ENCODE data around the gene OR52H1. TPM values are rescaled to one million over a fixed set of nuclear protein-coding genes. Genes with fewer than 3 reads are reported as not detected.

Gene OR52H1
- total and polyA plus RNA-seq, 2 of the 4 experiments (the other 2 are of a cell fraction) = 0.18 TPM; not detected in 1

- no peak within 1 kb of the TSS for H2BK120ac ChIP-seq (ENCODE audit: low read depth, low read length)
These were observed 38.5 kb downstream of the OR52H1 start, which contains the start of gene UBQLN3 for GRCh38 chr11:5509803-5510202. Gene UBQLN3, minus strand, starts transcription at chr11:5509957. Its CDS starts 399 bp downstream, at chr11:5509558.

More at GRCh38 chr11:5509803-5510202, 38.5 kb downstream of the OR52H1 start, which contains the start of gene UBQLN3:
- Histone ChIP-seq H3K23ac (ENCODE audit: low read depth, low read length) (no peak within 1 kb of the TSS), H2AK5ac (ENCODE audit: low read depth, low read length) (no peak within 1 kb of the TSS), H3K4me2 (ENCODE audit: low read depth, low read length) (no peak within 1 kb of the TSS), H3K14ac (replicated peaks; ENCODE audit: low read depth, low read length) (no peak within 1 kb of the TSS), H3K27ac (ENCODE audit: insufficient read depth, low read length) (no peak within 1 kb of the TSS), H2BK15ac (ENCODE audit: low read depth, low read length) (no peak within 1 kb of the TSS), H4K20me1 (ENCODE audit: insufficient read depth, low read length) (no peaks in the 10 kb centered on the region), H4K91ac (ENCODE audit: insufficient read depth, low read depth, low read length) (no peak within 1 kb of the TSS), H2BK20ac (ENCODE audit: low read depth, low read length) (no peak within 1 kb of the TSS), H3K4me3 (ENCODE audit: insufficient read depth, low read depth, low read length) (no peak within 1 kb of the TSS), H2BK5ac (ENCODE audit: low read depth, low read length, poor library complexity, severe bottlenecking) (no peak within 1 kb of the TSS), H3K9me1 (ENCODE audit: insufficient read depth, low read length) (no peaks in the 10 kb centered on the region), H2AK9ac (replicated peaks; ENCODE audit: low read depth, low read length, poor library complexity) (no peak within 1 kb of the TSS), H3K36me3 (ENCODE audit: control insufficient read depth, insufficient read depth, low read length) (no peaks in the 10 kb centered on the region), H3K9me3 (ENCODE audit: control insufficient read depth, insufficient read depth, low read length) (no peaks in the 10 kb centered on the region), H3K18ac (ENCODE audit: low read depth, low read length) (no peak within 1 kb of the TSS), H3K4ac (ENCODE audit: low read depth, low read length) (no peak within 1 kb of the TSS), H3K79me1 (ENCODE audit: low read depth in 1 of 2, low read length in 2 of 2) (no peaks in the 10 kb centered on the region), H3K27me3 (ENCODE audit: control insufficient read depth, insufficient read depth, low read length) (peaks cover 3% of the 10 kb centered on the region), H4K8ac (ENCODE audit: low read depth in 2 of 2, low read length in 2 of 2) (no peak within 1 kb of the TSS), H3K4me1 (ENCODE audit: control insufficient read depth, insufficient read depth, low read length) (no peaks in the 10 kb centered on the region), H3K56ac (ENCODE audit: extremely low read depth, insufficient read depth, low read length) (no peak within 1 kb of the TSS), H2AFZ (replicated peaks; ENCODE audit: low read length, poor library complexity) (no peak within 1 kb of the TSS), H3K9ac (ENCODE audit: low read depth, low read length) (no peak within 1 kb of the TSS), H4K5ac (ENCODE audit: low read depth, low read length) (no peak within 1 kb of the TSS)
- CTCF ChIA-PET = interaction anchor here (0.7 kb wide), 1 partner anchor 847 kb away, joined by 3 read pairs; no protein-coding TSS in a partner anchor
- TF ChIP-seq RFX5 (IDR thresholded peaks at IDR 0.05; ENCODE audit: low read depth, low read length) (no peak), MXI1 (IDR thresholded peaks at IDR 0.05; ENCODE audit: borderline replicate concordance, low read depth, low read length) (no peak), ELK1 (IDR thresholded peaks at IDR 0.05; ENCODE audit: borderline replicate concordance, low read depth, low read length) (no peak), CTCF (conservative IDR thresholded peaks at IDR 0.05; ENCODE audit: low read depth, low read length) (no peak), BHLHE40 (IDR thresholded peaks at IDR 0.05; ENCODE audit: low read depth, low read length) (no peak), RAD21 (IDR thresholded peaks at IDR 0.05; ENCODE audit: low read length) (no peak), POLR2A (IDR thresholded peaks at IDR 0.05; ENCODE audit: low read depth, low read length) (no peak), NFE2L2 (IDR thresholded peaks at IDR 0.05; ENCODE audit: low read depth, low read length) (no peak), MAFK (IDR thresholded peaks at IDR 0.05; ENCODE audit: low read depth, low read length) (no peak), CEBPB (IDR thresholded peaks at IDR 0.05; ENCODE audit: low read depth, low read length) (no peak), USF2 (IDR thresholded peaks at IDR 0.05; ENCODE audit: low read depth, low read length) (no peak)
- no TSS peak for BruUV-seq (replicated peaks)
- ATAC-seq (ENCODE audit: low read depth) (no peak), DNase-seq (no peak)
- intact Hi-C loops (cut with micrococcal nuclease) = no loop called here
- WGBS, 2 experiments (ENCODE audit: extremely low coverage in 2 of 2, insufficient read length in 1 of 2) = no CpG with 5 or more reads among the region's 4 CpGs
- in situ Hi-C loops (cut with MboI; ENCODE audit: low sequenced_read_pairs) = no loop called here
- dilution Hi-C loops (cut with HindIII; ENCODE audit: low sequenced_read_pairs, unreplicated experiment) = no loop called here
- POLR2A ChIA-PET (ENCODE audit: unreplicated experiment) = no interaction called here

Measured in IMR-90 (cell line).